Adipose tissue (tissue), 3 donors: Measurements from ENCODE around the gene PCLO. TPM values are rescaled to one million over a fixed set of nuclear protein-coding genes. Genes with fewer than 3 reads are reported as not detected.
"Not testable (repeated sequence)": the region's sequence is repeated elsewhere in the genome, so short reads cannot be mapped to it uniquely, and the experiment has no call there.

Source experiments
- H3K27ac ChIP-seq: one replicate; pipeline ENCODE4 v1.5.1; 2013; ENCODE audit warnings: low read depth, low read length
- WGBS, 3 donors: extraction: QIAGEN DNeasy Blood & Tissue Kit; methylation state at CpG; one replicate each; pipeline ENCODE4 v1.1.7; 2013; 5-methylcytosine and 5-hydroxymethylcytosine counted together
- polyA plus RNA-seq, 3 donors: library from polyadenylated mRNA; stranded (reverse); fragments of 200-250 nt; gene quantifications; one replicate each; pipeline ENCODE4 v1.2.3, GENCODE V29; 2013
- donor health status: healthy with polysubstance abuse.
- donor health status: Bipolar disorder and iron deficiency.
- donor health status: healthy.

The PCLO gene
- polyA plus RNA-seq, 3 donors: under 0.01 to 1.4 (median 0.55) TPM

- not testable (repeated sequence) for H3K27ac ChIP-seq
- WGBS, 3 donors: 78 to 80% (median 80%) methylated on average over 2 of the region's 2 CpGs
These were observed 261.6 kb downstream of the PCLO start for GRCh38 chr7:82901098-82901497.

- 82 to 84% (median 83%) methylated on average over 3 of the region's 3 CpGs for WGBS, 3 donors
- H3K27ac ChIP-seq: no peak overlapping the region
These were observed 265.2 kb downstream of the PCLO start for GRCh38 chr7:82897500-82897899.

GRCh38 chr7:82894341-82894740, 268.3 kb downstream of the PCLO start:
- WGBS, 3 donors: 74 to 81% (median 75%) methylated on average over 7 of the region's 7 CpGs
- H3K27ac ChIP-seq: not testable (repeated sequence)

DNA sequence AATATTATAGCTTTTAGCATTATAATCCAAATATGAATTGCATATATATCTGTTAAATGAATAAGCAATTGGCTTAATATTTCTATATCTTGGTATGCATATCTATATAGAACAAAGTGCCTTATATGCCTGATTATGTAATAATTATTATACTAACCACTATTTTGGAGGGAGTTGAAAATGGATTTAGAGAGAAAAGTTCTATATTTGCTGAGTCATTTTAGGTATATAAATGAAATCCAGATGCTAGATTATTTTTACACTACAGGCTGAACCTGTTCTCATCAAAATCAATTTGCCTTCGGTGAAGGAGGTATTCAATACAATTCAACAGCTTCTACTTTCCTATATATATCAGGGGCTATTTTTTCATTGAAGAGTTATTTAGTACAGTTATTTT, 276.4 kb downstream of the PCLO start:
- no peak overlapping the region for H3K27ac ChIP-seq
- WGBS, 3 donors: 50 to 86% (median 59%) methylated on average over 1 of the region's 1 CpG

GRCh38 chr7:82865856-82866255, 296.8 kb downstream of the PCLO start:
- H3K27ac ChIP-seq: no peak overlapping the region
- 83 to 86% (median 84%) methylated on average over 6 of the region's 6 CpGs for WGBS, 3 donors

GRCh38 chr7:82859106-82859850, 303.4 kb downstream of the PCLO start:
- 60 to 79% (median 75%) methylated on average over 1 of the region's 1 CpG for WGBS, 3 donors

DNA sequence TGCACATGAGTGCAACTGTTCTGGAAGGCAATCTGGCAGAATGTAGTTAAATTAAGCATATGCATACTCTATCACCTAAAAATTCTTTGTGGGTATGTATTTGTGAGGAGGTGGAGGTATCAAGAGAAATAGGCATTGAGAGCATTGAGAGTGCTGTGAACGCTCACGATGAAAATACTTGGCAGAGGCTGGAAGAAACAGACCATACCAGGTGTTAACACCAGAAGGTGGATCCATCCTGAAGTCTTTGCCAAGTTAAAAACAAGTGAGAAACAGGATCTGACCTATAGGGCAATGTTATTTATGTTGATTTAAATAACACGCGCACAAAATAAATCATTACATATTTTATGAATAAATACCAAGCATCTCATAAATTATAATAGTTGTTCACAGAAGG, 311.6 kb downstream of the PCLO start:
- H3K27ac ChIP-seq: no peak overlapping the region
- WGBS, 3 donors: 90 to 96% (median 92%) methylated on average over 4 of the region's 4 CpGs

More at GRCh38 chr7:82859106-82859850, 303.4 kb downstream of the PCLO start:
- H3K27ac ChIP-seq: no peak overlapping the region

DNA sequence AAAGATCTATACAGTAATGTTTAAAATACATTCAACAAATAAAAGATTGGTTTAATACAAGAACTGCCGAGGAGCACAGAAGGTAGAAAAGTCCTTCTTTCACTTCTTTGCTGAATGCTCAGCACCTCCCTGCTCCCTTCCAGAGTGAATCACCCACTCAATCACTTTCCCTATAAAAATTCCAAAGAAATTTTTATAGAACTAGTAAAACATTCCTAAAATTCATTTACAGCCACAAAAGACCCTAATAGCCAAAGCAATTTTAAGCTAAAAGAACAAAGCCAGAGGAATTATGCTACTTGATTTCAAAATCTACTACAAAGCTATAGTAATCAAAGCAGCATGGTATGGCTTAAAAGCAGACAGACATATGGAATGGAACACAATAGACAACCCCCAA, 320.9 kb downstream of the PCLO start:
- 90 to 95% (median 91%) methylated on average over 1 of the region's 1 CpG for WGBS, 3 donors
- H3K27ac ChIP-seq: no peak overlapping the region

DNA sequence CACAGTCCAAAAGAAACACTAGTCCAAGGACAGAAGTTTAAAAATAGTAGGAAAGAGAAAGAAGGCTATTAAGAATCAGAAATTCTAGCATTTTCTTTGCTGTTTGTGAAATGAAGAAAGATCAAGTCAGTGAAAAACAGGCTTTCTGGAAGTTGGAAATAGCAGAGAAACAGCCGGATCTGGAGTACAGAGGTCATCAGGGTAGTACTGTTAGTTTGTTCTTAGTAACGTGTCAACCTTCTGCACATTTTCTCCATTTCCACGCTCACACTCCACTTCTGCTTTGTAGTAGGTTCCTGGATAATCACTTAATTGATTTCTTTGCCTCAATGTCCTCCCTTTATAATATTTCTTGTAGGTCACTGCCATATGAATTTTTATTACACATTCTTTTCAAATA, 322.6 kb downstream of the PCLO start:
- H3K27ac ChIP-seq: no peak overlapping the region
- 58 to 65% (median 59%) methylated on average over 3 of the region's 3 CpGs for WGBS, 3 donors

GRCh38 chr7:82839555-82839954, 323.1 kb downstream of the PCLO start:
- 62 to 74% (median 72%) methylated on average over 4 of the region's 4 CpGs for WGBS, 3 donors
- H3K27ac ChIP-seq: no peak overlapping the region

DNA sequence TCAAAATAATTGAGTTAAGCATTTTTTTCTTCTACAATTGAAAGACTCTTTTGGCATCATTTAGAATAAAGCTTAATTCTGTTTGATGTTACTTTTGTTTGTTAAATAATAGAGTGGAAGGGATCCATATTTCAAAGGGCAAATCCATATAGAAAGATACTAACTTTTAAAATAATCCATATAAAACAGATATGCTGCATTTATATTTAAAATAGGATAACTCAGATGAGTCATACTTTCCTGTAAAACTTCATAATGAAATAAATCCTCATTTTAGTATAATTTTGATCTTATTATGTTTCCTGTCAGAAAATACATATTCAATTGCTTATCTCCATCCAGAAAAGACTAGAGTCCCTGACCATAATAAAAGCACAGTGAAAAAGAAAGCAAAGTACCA, 323.6 kb downstream of the PCLO start:
- no peak overlapping the region for H3K27ac ChIP-seq

GRCh38 chr7:82838314-82838713, 324.4 kb downstream of the PCLO start:
- no peak overlapping the region for H3K27ac ChIP-seq

GRCh38 chr7:82823073-82823472, 339.6 kb downstream of the PCLO start:
- 69 to 82% (median 77%) methylated on average over 2 of the region's 2 CpGs for WGBS, 3 donors
- no peak overlapping the region for H3K27ac ChIP-seq

DNA sequence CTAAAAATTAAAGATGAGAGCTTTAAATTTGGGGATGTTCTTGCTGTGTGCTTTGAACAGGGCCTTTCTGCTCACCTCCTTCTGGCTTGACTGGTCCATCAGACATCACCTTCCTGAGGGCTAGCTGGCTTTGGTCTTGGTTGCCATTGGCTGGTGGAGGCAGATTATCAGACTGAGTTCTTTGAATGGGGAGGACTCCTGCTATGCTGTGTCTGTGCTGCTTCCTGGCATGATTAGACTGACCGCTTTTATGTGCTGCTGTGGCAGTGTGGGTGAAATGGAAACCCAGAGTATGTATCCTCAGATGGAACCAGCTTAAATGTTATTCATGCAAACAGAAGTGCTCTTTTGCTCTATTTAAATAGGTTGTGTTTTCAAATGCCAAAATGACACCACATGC, 341.6 kb downstream of the PCLO start:
- no peak overlapping the region for H3K27ac ChIP-seq

GRCh38 chr7:82818171-82818570, 344.5 kb downstream of the PCLO start:
- 75 to 80% (median 77%) methylated on average over 4 of the region's 4 CpGs for WGBS, 3 donors

More for the DNA sequence above, 341.6 kb downstream of the PCLO start:
- 84 to 97% (median 91%) methylated on average over 1 of the region's 1 CpG for WGBS, 3 donors

DNA sequence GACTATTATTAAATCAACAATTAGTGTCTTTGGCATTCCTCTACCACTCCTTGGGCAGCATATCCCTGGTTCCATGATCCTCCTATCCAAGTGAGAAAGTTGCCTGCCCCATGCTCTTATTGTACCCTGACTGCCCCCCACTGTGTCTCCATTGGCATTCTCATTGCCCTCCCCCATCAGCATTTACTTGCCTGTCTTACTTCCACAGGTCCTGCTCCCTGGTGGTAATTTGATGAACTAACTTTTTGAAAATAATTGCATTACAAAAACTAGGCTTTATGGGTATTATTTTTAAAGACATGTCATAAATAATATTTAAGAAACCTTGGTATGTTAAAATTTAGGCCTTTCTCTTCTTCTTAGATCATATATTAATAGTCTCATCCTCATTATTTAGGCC, 346.4 kb downstream of the PCLO start:
- H3K27ac ChIP-seq: no peak overlapping the region

More at GRCh38 chr7:82818171-82818570, 344.5 kb downstream of the PCLO start:
- H3K27ac ChIP-seq: no peak overlapping the region

GRCh38 chr7:82810558-82811259, 352.0 kb downstream of the PCLO start:
- 29 to 36% (median 34%) methylated on average over 4 of the region's 4 CpGs for WGBS, 3 donors
- H3K27ac ChIP-seq: no peak overlapping the region

GRCh38 chr7:82808633-82809032, 354.1 kb downstream of the PCLO start:
- H3K27ac ChIP-seq: no peak overlapping the region
- WGBS, 3 donors: 70 to 86% (median 85%) methylated on average over 2 of the region's 2 CpGs

- WGBS, 3 donors: 39 to 71% (median 44%) methylated on average over 5 of the region's 5 CpGs
- no peak overlapping the region for H3K27ac ChIP-seq
These were observed 357.1 kb downstream of the PCLO start for GRCh38 chr7:82805527-82805960.

DNA sequence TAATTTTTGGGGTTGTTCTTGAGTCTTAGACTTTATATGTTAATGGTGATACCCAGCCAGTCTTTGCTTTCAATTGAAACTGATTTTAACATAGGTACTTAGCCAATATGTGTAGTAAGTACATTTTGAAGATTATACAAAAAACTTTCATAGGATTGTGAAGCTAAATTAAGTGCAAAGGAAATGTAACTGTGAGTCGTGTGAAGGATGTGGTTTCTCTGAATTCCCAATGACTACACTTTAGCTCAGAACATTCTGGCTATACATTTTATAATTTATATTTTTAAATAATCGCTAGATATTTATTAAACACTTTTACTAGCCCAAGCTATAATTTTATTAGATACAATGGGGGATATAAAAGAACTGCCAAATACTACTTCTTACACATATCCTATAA, 359.3 kb downstream of the PCLO start:
- no peak overlapping the region for H3K27ac ChIP-seq
- WGBS, 3 donors: 60 to 79% (median 65%) methylated on average over 2 of the region's 2 CpGs
